Measurements from ENCODE around the gene PCSK5.

Gene PCSK5

DNA sequence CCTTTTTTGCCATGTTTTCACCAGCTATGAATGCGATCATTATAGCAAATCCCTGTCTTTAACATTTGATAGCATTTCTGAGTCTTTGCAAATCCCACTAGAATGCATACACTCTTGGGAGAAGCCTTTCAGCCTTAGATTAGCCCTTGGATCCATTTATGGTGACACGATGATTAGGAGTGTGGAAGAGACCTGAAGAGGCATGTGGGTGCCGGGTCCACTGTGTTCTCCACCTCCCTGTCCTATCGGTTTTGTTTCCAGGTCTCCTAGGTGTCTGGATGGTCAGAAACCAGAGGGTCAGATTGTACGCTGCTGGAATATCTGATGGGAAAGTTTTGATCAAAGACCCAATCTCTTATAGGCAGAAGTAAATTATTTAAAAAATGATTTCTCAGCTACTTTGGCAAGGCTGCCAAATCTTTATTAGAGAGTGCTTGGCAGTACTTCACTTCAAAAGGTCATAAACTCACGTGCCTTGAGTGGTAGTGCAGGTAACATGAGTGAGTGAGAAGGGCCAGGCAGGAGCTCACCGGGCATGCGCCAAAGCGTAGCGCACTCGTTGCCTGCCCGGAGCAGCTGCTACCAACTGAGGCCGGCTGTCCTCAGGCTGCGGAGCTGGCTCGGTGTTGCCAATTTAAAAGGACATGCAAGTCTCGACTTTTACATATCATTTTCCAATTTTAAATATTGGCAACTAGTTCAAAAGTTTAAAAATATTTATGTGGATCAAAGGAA, 51.3 kb downstream of the PCSK5 start:
- DNase-seq (ENCODE audit: low read depth, low spot score), result no peak
- no peak overlapping the region for H3K4me3 ChIP-seq (ENCODE audit: low read depth, low read length)
- ChIA-PET POLR2A (no interaction called here), CTCF (no interaction called here)
- TF ChIP-seq, protein P1, sequence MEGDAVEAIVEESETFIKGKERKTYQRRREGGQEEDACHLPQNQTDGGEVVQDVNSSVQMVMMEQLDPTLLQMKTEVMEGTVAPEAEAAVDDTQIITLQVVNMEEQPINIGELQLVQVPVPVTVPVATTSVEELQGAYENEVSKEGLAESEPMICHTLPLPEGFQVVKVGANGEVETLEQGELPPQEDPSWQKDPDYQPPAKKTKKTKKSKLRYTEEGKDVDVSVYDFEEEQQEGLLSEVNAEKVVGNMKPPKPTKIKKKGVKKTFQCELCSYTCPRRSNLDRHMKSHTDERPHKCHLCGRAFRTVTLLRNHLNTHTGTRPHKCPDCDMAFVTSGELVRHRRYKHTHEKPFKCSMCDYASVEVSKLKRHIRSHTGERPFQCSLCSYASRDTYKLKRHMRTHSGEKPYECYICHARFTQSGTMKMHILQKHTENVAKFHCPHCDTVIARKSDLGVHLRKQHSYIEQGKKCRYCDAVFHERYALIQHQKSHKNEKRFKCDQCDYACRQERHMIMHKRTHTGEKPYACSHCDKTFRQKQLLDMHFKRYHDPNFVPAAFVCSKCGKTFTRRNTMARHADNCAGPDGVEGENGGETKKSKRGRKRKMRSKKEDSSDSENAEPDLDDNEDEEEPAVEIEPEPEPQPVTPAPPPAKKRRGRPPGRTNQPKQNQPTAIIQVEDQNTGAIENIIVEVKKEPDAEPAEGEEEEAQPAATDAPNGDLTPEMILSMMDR (IDR thresholded peaks at IDR 0.05; ENCODE audit: insufficient read depth, low read length, missing control alignments), result no peak

DNA sequence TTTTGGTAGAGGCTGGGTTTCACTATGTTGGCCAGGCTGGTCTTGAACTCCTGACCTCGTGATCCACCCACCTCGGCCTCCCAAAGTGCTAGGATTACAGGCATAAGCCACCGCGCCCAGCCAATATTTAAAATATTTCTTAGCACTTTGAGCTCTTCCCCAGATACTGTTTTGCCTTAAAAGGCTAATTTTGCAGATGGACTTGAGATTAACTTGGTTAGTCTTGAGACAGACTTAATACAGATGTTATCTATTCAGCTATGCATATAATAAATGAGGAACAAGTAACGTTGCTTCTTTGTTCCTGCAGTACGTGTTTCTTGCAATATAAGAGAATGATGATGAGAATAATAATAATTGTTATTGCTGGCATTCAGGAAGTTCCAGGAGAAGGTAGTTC, 56.3 kb downstream of the PCSK5 start:
- no peak overlapping the region for H3K4me3 ChIP-seq (ENCODE audit: low read depth, low read length)
- POLR2A ChIA-PET, result no interaction called here
- CTCF ChIA-PET, result no interaction called here
- DNase-seq (ENCODE audit: low read depth, low spot score), result no peak
- TF ChIP-seq, protein P1 (IDR thresholded peaks at IDR 0.05; ENCODE audit: insufficient read depth, low read length, missing control alignments), result no peak

DNA sequence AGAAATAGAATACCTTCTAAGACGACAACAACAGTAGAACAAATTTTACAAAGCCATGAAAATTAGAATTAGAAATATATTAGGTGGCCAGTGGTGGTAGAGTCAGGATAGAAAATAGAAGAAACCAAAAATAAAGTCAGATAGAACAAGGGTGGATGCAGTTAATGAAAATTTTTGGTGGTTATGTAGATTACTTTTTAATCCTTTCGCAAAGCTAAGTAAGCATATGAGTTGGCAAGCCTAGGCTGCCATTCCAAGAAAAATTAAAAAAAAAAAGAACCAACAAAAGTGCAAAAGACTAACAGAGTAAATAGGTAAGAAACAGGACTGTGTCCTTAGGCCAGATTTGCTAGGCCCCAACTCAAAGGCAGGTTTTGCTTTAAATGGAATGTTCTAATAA, 56.8 kb downstream of the PCSK5 start:
- ChIA-PET POLR2A (no interaction called here), CTCF (no interaction called here)
- TF ChIP-seq, protein P1 (IDR thresholded peaks at IDR 0.05; ENCODE audit: insufficient read depth, low read length, missing control alignments), result no peak
- H3K4me3 ChIP-seq (ENCODE audit: low read depth, low read length), result no peak overlapping the region
- DNase-seq (ENCODE audit: low read depth, low spot score), result no peak

DNA sequence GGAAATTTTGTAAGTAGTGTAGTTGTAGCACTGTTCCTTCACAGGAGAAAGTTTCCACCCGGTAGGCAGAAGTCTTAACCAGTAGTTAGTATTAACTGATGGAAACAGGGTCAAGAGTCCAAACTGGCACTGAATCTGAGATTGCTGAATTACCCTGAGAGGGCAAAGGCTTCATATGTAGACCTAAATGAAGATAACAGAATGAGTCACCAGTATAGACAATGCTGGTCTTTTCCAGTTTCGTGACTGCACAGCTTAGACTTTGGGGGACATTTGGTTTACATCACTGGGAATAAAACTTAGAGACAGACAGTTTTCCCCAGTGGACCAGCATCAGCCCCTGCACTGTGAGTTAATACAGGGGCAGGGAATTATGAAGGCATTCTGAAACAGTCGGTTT, 60.5 kb downstream of the PCSK5 start:
- CTCF ChIA-PET, result no interaction called here
- H3K4me3 ChIP-seq (ENCODE audit: low read depth, low read length), result no peak overlapping the region
- TF ChIP-seq, protein P1 (IDR thresholded peaks at IDR 0.05; ENCODE audit: insufficient read depth, low read length, missing control alignments), result no peak
- POLR2A ChIA-PET, result no interaction called here
- no peak for DNase-seq (ENCODE audit: low read depth, low spot score)

DNA sequence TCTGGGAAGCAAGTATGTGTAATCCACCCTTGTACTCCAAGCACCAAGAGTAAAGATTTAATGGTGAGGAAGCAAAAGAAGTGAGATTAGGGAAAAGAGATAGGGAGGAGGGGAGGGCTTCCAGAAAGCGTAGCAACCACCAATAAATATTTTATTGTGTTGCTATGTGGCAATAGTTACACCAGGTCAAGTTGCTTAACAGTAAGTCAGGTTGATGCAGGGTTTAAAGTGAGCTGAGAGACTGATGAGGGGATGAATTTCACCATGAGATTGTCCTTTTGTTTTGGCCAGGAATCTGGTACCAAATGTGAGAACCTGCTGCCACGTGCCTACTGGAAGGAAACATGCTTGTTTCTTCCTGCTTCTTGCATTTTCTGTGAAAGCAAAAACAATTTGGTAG, 62.7 kb downstream of the PCSK5 start:
- no peak overlapping the region for H3K4me3 ChIP-seq (ENCODE audit: low read depth, low read length)
- DNase-seq (ENCODE audit: low read depth, low spot score), result no peak
- TF ChIP-seq, protein P1 (IDR thresholded peaks at IDR 0.05; ENCODE audit: insufficient read depth, low read length, missing control alignments), result no peak
- CTCF ChIA-PET, result no interaction called here
- POLR2A ChIA-PET, result no interaction called here

DNA sequence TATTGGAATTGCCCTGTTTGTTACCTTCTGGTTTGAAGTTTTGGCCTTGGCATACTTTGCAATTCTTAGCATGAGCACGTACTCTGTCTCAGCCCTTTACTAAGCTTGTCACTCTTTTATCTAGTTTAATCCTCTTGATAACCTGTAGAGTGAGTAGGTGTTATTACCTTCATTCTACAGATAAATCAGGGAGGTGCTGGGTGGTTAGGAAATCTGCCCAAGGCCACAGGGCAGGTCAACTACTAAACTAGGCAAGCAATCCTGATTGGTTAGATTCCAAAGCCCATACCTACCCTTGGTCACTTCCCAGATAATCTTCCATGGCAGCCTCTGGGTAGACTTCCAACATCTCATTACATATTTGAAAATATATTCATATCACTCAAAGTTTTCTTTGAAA, 65.7 kb downstream of the PCSK5 start:
- no peak overlapping the region for H3K4me3 ChIP-seq (ENCODE audit: low read depth, low read length)
- POLR2A ChIA-PET, result no interaction called here
- TF ChIP-seq, protein P1 (IDR thresholded peaks at IDR 0.05; ENCODE audit: insufficient read depth, low read length, missing control alignments), result no peak
- DNase-seq (ENCODE audit: low read depth, low spot score), result no peak
- CTCF ChIA-PET, result no interaction called here

Data from AG04449 (cell line).